ENCODE results near the gene AFMID.
A peak's percentile ranks its signal among the peaks of the same experiment; 100 is the strongest.
"Not testable (repeated sequence)": the region's sequence is repeated elsewhere in the genome, so short reads cannot be mapped to it uniquely, and the experiment has no call there.

AFMID gene

GRCh38 chr17:78154903-78155811 lies 32.0 kb upstream of the AFMID start:
- DNase-seq, result no peak

- DNase-seq, result no peak
These were observed 27.5 kb upstream of the AFMID start for GRCh38 chr17:78159575-78160158.

- DNase-seq, result no peak
These were observed 23.0 kb upstream of the AFMID start for GRCh38 chr17:78163881-78164747.

- no peak for DNase-seq
These were observed 22.2 kb upstream of the AFMID start for GRCh38 chr17:78164748-78165607.

- DNase-seq, result no peak
These were observed 20.7 kb upstream of the AFMID start for GRCh38 chr17:78166416-78166815.

GRCh38 chr17:78168242-78168902 lies 18.8 kb upstream of the AFMID start, which contains the start of gene SYNGR2:
Gene SYNGR2, plus strand, starts transcription at chr17:78168581. Its CDS starts 36 bp downstream, at chr17:78168617.
- peak; percentile 61 for DNase-seq

GRCh38 chr17:78168903-78169793 lies 18.0 kb upstream of the AFMID start:
- peak; percentile 38 for DNase-seq

- no peak for DNase-seq
These were observed 16.2 kb upstream of the AFMID start for GRCh38 chr17:78170692-78171590.

- not testable (repeated sequence) for DNase-seq
These were observed 15.4 kb upstream of the AFMID start for GRCh38 chr17:78171591-78172248.

- DNase-seq, result no peak
These were observed 14.7 kb upstream of the AFMID start for GRCh38 chr17:78172249-78173051.

GRCh38 chr17:78173097-78173715 lies 14.0 kb upstream of the AFMID start:
- no peak for DNase-seq

GRCh38 chr17:78174346-78174869 lies 12.8 kb upstream of the AFMID start:
- no peak for DNase-seq

GRCh38 chr17:78174870-78175642 lies 12.1 kb upstream of the AFMID start:
- peak; percentile 61 for DNase-seq

- no peak for DNase-seq
These were observed 11.6 kb upstream of the AFMID start for GRCh38 chr17:78175643-78175981.

- DNase-seq, result peak; percentile 61
These were observed 10.6 kb upstream of the AFMID start for GRCh38 chr17:78176548-78177025.

- no peak for DNase-seq
These were observed 7.8 kb upstream of the AFMID start for GRCh38 chr17:78179372-78179771.
